Stimulated activated CD8-positive, alpha-beta memory T cell treated with anti-CD3 and anti-CD28 coated beads, Interleukin-2, amount 100 ng/mL, for 1 hour (primary cell): Measurements from ENCODE around the gene EFCAB7.

ENCODE experiments used
- DNase-seq, 2 donors: peaks; one replicate each; pipeline ENCODE4 v3.0.0-alpha.2; 2020; ENCODE audit warnings: low read depth in 2 of 2

EFCAB7 gene

GRCh38 chr1:63522891-63523728 lies at the start of gene EFCAB7, which contains the start of gene ITGB3BP:
Gene EFCAB7, plus strand, starts transcription at chr1:63523525. Its CDS starts 2,048 bp downstream, at chr1:63525573.
Gene ITGB3BP, minus strand, starts transcription at chr1:63523225. Its CDS starts 92 bp downstream, at chr1:63523133.
- peak; percentile 60 to 63 for DNase-seq

DNA sequence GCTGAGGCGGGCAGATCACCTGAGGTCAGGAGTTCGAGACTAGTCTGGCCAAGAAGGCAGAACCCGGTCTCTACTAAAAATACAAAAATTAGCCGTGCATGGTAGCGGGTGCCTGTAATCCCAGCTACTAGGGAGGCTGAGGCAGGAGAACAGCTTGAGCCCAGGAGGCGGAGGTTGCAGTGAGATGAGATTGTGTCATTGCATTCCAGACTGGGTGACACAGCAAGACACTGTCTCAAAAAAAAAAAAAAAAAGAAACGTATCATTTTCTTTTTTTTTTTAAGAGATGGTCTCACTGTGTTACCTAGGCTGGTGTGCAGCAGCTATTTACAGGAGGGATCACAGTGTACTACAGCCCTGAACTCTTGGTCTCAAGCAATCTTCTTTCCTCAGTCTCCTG lies 47.6 kb upstream of the EFCAB7 start:
- DNase-seq, result no peak

DNA sequence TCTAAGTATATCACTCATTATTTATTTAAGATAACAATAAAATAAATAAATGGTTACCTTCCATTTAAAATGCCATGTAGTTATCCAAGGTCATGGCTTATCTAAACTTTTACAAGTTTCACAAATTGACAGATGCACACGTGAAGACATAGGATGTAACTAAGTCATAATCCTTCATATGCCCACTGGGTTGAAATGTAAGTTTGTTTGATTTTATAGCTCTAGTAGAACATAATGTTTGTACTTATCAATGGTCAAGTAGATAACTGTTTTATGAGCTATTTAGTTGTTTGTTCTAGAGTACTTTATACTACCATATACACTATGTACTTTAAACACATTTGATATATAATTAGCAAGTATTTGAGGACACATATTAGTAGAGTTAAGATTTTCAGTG lies 43.3 kb upstream of the EFCAB7 start:
- no peak for DNase-seq

DNA sequence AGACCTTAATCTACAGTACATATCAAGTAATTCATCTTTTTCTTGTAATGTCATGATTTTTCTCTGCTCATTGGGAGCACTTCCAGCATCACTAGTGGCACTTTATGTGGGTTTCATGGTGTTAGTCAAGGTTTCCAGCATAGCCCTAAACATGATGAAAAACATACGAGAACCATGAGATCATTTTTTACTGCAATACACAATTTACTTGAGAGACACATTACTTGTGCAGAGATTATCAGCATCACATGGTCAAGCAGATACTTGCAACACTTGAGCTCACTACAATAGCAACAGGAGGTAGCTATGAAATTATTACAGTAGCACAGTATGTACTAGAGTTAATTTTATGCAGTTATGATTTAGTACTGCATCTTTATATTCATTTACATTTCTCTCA lies 36.7 kb upstream of the EFCAB7 start:
- DNase-seq, result no peak

GRCh38 chr1:63487336-63488065 lies 35.8 kb upstream of the EFCAB7 start:
- DNase-seq, result no peak

DNA sequence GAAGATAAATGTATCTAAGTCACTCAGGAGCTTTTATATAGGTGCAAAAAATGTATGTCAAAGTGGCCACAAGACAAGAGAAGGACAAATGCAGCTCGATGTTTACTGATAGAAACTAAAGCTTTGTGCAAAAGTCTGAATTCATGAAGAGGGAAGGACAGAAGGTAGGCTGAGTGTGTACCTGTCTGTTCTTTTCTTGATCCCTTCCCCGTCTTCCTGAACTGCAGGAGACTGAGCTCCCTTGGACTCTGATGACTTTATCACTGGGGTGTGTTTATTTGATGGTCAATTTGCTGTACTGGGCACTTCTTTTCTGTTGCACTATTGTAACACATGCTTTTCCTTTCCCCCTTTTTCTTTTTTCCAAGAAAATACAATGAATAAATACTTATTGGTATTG lies 25.7 kb upstream of the EFCAB7 start:
- DNase-seq, result no peak

DNA sequence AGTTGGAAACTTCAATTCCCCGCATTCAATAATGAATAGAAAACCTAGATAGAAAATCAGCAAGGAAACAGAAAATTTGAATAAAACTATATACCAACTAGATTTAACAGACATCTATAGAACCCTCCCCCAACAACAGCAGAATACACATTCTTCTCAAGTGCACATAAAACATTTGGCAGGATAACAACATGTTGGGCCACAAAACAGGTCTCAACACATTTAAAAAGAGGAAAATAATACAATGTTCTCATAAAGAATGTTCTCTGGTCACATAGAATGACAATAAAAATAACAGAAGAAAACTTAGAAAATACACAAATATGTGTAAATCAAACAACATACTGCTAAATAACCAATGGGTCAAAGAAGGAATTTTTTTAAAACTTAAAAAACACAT lies 25.2 kb upstream of the EFCAB7 start:
- no peak for DNase-seq

- DNase-seq, result no peak
Measured at GRCh38 chr1:63501256-63501655, 22.1 kb upstream of the EFCAB7 start.

- DNase-seq, result no peak
Measured at GRCh38 chr1:63506782-63507181, 16.5 kb upstream of the EFCAB7 start.

DNA sequence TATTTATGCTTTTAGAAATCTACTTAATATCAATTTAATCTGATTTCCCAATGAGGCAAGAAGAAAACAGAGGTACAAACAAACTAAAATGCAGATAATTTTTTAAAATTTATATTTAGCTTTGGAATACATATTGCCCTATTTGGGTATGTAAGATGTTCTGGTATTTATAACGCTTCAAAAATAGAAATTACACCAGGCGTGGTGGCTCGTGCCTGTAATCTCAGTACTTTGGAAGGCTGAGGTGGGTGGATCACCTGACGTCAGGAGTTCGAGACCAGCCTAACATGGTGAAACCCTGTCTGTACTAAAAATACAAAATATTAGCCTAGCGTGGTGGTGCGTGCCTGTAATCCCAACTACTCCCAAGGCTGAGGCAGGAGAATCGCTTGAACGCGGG lies 13.6 kb upstream of the EFCAB7 start:
- no peak for DNase-seq

DNA sequence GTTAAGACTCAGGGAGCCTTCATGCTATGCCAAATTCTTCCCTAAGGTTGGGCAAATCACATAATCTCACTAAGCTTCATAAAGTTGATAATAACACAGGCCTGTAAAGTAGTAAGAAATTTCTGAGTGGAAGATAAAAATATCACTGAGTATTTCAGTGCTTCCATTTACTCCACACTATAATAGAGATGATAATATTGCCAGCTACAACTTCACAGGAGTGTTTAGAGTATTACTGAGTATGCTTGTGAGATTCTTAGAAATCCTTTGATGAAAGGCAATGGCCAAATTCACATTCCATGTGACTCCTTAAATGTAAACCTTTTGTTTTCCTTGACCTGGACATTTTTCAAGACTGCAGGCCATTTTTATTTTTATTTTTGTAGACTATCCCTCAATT lies 10.7 kb upstream of the EFCAB7 start:
- no peak for DNase-seq

DNA sequence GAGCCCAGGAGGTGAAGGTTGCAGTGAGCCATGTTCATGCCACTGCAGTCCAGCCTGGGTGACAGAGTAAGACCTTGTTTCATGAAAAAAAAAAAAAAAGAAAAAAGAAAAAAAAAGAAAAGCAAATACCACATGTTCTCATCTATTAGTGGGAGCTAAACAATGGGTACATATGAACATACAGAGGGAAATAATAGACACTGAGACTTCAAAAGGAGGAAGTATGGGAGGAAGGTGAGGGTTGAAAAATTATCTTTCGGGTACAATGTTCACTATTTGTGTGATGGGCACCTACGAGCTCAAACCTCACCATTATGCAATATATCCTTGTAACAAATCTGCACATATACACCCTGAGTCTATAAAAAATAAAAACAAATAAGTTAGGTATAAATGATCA lies 6.7 kb upstream of the EFCAB7 start:
- no peak for DNase-seq

DNA sequence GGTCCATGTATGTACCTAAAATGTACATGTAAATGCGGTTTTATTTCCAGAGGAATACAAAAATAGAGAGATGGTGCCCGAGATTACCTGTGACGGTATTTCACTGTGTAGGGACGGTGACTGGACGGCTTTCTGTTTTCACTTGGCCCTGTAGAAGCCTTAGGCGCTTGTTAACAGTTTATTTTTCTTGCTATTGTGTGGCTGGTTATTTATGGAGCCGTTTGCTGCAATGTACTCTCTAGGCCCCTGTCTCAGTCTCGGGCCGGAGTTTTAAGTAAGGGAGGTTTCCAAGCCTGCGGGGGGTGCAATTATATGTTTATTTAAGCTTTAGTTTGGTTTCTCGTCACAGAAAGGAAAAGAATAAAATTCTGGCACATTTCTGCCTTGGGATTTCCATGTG lies 413 bp downstream of the EFCAB7 start:
- DNase-seq, result no peak

- no peak for DNase-seq
Measured at GRCh38 chr1:63524201-63524600, 876 bp downstream of the EFCAB7 start.

DNA sequence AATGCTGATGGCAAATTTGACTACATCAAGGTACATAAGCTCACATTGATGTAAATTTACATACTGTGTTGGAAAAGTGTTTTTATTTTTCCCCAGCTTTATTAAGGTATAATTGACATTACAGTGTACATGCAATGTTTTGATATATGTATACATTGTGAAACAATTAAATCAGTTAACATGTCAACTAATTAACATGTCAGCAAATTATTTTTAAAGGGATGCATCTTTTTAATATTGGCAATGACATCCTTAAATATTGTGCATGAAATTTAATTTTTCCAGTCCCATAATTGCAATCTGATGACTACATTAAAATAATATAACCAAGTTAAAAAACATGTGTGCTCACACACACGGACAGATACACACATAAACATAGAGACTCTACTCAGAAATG lies 9.4 kb downstream of the EFCAB7 start:
- no peak for DNase-seq

DNA sequence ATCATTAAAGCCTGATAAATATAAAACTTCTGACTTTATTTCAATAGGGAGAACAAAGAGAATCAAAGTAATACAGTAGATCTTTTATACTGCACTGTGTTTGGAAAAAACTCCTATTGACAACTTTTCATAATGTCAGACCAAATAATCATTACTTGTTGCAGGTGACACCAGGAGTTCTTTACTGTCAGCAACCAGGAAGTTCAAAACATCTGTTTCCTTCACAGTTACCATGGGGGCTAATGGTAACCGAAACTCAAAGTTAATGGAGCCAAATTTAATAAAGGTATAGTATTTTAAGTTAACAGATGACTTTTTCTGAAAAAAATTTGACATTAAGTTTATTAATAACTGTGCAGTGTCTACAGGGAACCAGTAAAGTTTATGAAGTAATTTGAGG lies 10.6 kb downstream of the EFCAB7 start:
- DNase-seq, result no peak

- no peak for DNase-seq
Measured at GRCh38 chr1:63534406-63534805, 11.1 kb downstream of the EFCAB7 start.

DNA sequence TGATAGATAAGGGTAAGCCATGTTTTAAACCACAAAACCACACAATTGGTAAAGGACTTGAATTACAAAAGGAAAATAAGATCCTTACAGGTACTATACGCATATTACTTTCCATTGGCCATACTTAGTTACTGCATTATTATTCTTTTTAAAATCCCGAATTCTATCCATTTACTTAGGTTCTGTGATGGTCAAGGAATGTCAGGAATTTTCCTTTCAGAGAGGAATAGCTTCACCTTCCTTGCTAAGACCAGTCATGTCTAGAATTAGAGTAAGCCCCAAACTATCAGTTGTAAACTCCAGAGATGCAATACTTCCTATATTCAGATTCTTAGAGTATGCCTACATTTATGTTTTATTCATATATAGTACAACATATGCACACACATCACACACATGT lies 13.7 kb downstream of the EFCAB7 start:
- no peak for DNase-seq

DNA sequence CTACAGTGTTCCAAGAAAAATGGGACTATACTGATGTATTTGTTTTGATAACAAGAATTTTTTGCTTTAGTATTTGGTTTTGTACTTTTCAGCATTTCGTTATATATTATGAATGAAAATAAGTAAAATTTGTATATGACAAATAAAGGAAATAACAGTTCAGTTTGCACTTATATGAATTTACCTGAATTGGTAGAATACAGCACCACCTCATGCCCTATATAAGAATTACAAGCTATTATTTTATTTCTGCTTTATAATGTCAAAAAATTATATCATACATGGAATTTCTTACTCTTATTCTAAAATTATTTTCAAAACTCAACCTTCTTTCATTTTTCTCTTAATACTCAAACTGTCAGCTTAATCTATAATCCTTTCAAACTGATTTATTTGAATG lies 14.6 kb downstream of the EFCAB7 start:
- no peak for DNase-seq

GRCh38 chr1:63545780-63546179 lies 22.5 kb downstream of the EFCAB7 start:
- no peak for DNase-seq

DNA sequence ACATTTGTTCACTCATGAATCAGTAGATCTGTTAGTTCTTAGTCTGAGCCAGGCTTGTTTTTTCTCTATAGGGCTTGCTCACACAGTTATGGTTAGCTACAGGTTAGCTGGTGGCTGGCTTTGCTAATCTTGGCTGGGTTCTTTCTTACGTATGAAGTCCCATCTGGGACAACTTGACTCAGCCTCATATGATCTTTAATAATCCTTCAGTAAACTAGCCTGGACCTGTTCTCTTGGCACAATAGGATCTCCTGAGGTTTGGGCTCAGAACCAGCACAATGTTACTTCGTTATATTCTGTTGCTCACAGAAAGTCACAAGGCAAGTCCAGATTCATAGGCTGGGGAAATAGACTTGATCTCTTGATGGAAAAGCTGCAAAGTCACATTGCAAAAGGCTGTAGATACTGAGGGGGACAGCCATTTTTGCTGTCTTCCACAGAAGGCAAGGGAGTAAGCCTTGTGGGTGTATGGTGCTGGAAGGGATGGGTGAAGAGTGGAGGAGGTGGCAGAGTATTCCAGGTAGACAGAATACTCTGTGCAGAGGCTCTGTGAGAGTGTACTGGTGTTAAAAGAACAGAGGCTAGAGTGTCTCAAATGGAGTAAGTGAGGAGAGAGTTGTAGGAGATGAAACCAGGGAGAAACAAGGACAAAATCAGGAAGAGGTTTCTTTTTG lies 24.4 kb downstream of the EFCAB7 start:
- DNase-seq, result no peak

GRCh38 chr1:63548303-63548702 lies 25.0 kb downstream of the EFCAB7 start:
- DNase-seq, result no peak

DNA sequence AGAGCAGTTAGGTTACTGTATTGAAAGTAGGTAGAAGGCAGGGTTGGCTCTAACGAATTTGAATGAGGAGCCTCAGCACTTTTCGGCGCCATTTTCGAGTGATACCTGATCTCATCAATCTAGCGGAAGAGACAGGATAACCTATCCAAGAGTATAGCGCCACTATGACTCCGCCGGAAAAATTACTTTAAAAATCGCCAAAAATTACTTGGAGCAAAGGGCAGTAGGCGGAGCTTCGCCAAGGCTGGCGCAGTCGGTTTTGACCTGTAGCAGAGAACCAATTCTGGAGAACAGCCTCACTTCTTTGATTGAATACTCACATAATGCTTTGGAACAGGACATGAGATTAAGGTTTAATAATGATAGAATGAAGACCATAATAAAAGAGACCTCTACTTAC lies 25.6 kb downstream of the EFCAB7 start:
- DNase-seq, result no peak
